A673 (cell line): Measurements from ENCODE around the gene MTMR2. TPM values are rescaled to one million over a fixed set of nuclear protein-coding genes. Genes with fewer than 3 reads are reported as not detected.

Experiments used
- BruUV-seq: library from RNA; stranded (reverse); fragments of 400-500 nt; replicated peaks from 2 replicates; lab custom pipeline; 2021; lab: Mats Ljungman, UMichigan
- CTCF ChIA-PET: fragments of 300-600 bp; sonication (Branson Sonifier 250); formaldehyde crosslinking; loops from one replicate; lab custom pipeline; 2022; ENCODE audit warnings: antibody characterized with exemption; lab: Charles Lee
- POLR2A ChIA-PET: fragments of 300-600 bp; sonication (Branson Sonifier 250); formaldehyde crosslinking; loops from one replicate; lab custom pipeline; 2022; ENCODE audit warnings: antibody characterized with exemption; ENCODE audit not compliant: low non-redundant PET; lab: Charles Lee
- DNase-seq: peaks from one replicate; pipeline ENCODE4 v3.0.0-alpha.2; 2015; ENCODE audit warnings: low spot score
- H3K27ac ChIP-seq: fragments of 200-600 bp; sonication (generic); 2 replicates; pipeline ENCODE4 v1.5.1; 2016; ENCODE audit warnings: mixed run types, low read depth, mild to moderate bottlenecking, mixed read lengths, antibody characterized with exemption, low read length; ENCODE audit not compliant: poor library complexity, severe bottlenecking
- H3K27me3 ChIP-seq: fragments of 200-600 bp; sonication (generic); replicated peaks from 2 replicates; pipeline ENCODE4 v1.6.1; 2017; ENCODE audit warnings: mixed run types, low read depth, mild to moderate bottlenecking, mixed read lengths, antibody characterized with exemption, low read length; ENCODE audit not compliant: insufficient read depth, poor library complexity
- H3K36me3 ChIP-seq: fragments of 200-600 bp; sonication (generic); 2 replicates; pipeline ENCODE4 v1.6.1; 2016; ENCODE audit warnings: mixed run types, mild to moderate bottlenecking, mixed read lengths, antibody characterized with exemption, low read length; ENCODE audit not compliant: insufficient read depth, poor library complexity, severe bottlenecking
- H3K4me1 ChIP-seq: fragments of 200-600 bp; sonication (generic); 2 replicates; pipeline ENCODE4 v1.6.1; 2017; ENCODE audit warnings: mixed run types, mild to moderate bottlenecking, mixed read lengths, antibody characterized with exemption, low read length; ENCODE audit not compliant: insufficient read depth, poor library complexity, severe bottlenecking
- H3K4me3 ChIP-seq: fragments of 200-600 bp; sonication (generic); 2 replicates; pipeline ENCODE4 v1.5.1; 2016; ENCODE audit warnings: low read depth, mixed run types, mild to moderate bottlenecking, mixed read lengths, low read length; ENCODE audit not compliant: poor library complexity, severe bottlenecking
- H3K9me3 ChIP-seq: fragments of 200-600 bp; sonication (generic); 2 replicates; pipeline ENCODE4 v1.6.1; 2016; ENCODE audit warnings: mixed run types, low read depth, mild to moderate bottlenecking, mixed read lengths, antibody characterized with exemption, low read length; ENCODE audit not compliant: poor library complexity, severe bottlenecking
- CTCF ChIP-seq: fragments of 300-800, 200-600 bp; sonication (generic); conservative IDR thresholded peaks from 2 replicates; pipeline ENCODE4 v1.5.1; 2017; ENCODE audit warnings: low read depth, mild to moderate bottlenecking, antibody characterized with exemption, low read length, moderate library complexity, mixed read lengths
- EZH2 ChIP-seq: fragments of 200-600 bp; sonication (generic); IDR thresholded peaks from 2 replicates; pipeline ENCODE4 v1.6.1; 2017; ENCODE audit warnings: borderline replicate concordance, low read depth, mild to moderate bottlenecking, mixed read lengths, antibody characterized with exemption, low read length; ENCODE audit not compliant: poor library complexity, severe bottlenecking
- intact Hi-C: fragments of 100-400 bp; cut with micrococcal nuclease; formaldehyde crosslinking; loops from one replicate; pipeline ENCODE4 v1.10.0; 2022; ENCODE audit not compliant: unreplicated experiment
- total RNA-seq: library from RNA; stranded (reverse); gene quantifications from 2 replicates; pipeline ENCODE4 v1.2.3, GENCODE V29; 2021

The MTMR2 gene
- total RNA-seq, 1 experiment from 2014 or later = 58.6 TPM

GRCh38 chr11:95805869-95806268, 118.0 kb downstream of the MTMR2 start:
- H3K4me3 ChIP-seq = no peak overlapping the region
- no peaks in the 10 kb centered on the region for H3K27me3 ChIP-seq
- ChIA-PET POLR2A (no interaction called here), CTCF (no interaction called here)
- peaks cover 38% of the 10 kb centered on the region for H3K36me3 ChIP-seq
- peaks cover 9% of the 10 kb centered on the region for H3K9me3 ChIP-seq
- DNase-seq = no peak
- BruUV-seq = no TSS peak
- intact Hi-C loops = no loop called here
- H3K4me1 ChIP-seq = no peaks in the 10 kb centered on the region
- TF ChIP-seq CTCF = no peak
- TF ChIP-seq EZH2 = no peak
- H3K27ac ChIP-seq = no peak overlapping the region

GRCh38 chr11:95803973-95804372, 119.9 kb downstream of the MTMR2 start:
- peaks cover 9% of the 10 kb centered on the region for H3K9me3 ChIP-seq
- no peaks in the 10 kb centered on the region for H3K4me1 ChIP-seq
- H3K4me3 ChIP-seq = no peak overlapping the region
- intact Hi-C loops = no loop called here
- POLR2A ChIA-PET = no interaction called here
- TF ChIP-seq CTCF (no peak), EZH2 (no peak)
- H3K27me3 ChIP-seq = no peaks in the 10 kb centered on the region
- no peak overlapping the region for H3K27ac ChIP-seq
- CTCF ChIA-PET = no interaction called here
- peaks cover 53% of the 10 kb centered on the region for H3K36me3 ChIP-seq
- no peak for DNase-seq
- BruUV-seq = no TSS peak

- Histone ChIP-seq H3K27ac (no peak overlapping the region), H3K36me3 (peaks cover 53% of the 10 kb centered on the region), H3K27me3 (no peaks in the 10 kb centered on the region), H3K9me3 (peaks cover 9% of the 10 kb centered on the region), H3K4me3 (no peak overlapping the region), H3K4me1 (peaks cover 7% of the 10 kb centered on the region)
- ChIA-PET POLR2A (no interaction called here), CTCF (no interaction called here)
- no peak for DNase-seq
- BruUV-seq = no TSS peak
- TF ChIP-seq CTCF (no peak), EZH2 (no peak)
- intact Hi-C loops = no loop called here
Measured at GRCh38 chr11:95802806-95803205, 121.1 kb downstream of the MTMR2 start.
